Endothelial cell of umbilical vein (primary cell): ENCODE measurements around the gene ANKRD13D. TPM values are rescaled to one million over a fixed set of nuclear protein-coding genes. Genes with fewer than 3 reads are reported as not detected.

ENCODE experiments used
- BruUV-seq: library from RNA; stranded (reverse); fragments of 400-500 nt; replicated peaks from 2 replicates; lab custom pipeline; 2021; lab: Mats Ljungman, UMichigan
- CTCF ChIA-PET: fragments of 300-600, 350-600 bp; sonication (Branson Sonifier 250); formaldehyde crosslinking; loops from one replicate; lab custom pipeline; 2021; ENCODE audit warnings: antibody characterized with exemption, inconsistent platforms; lab: Charles Lee
- POLR2A ChIA-PET: fragments of 300-600, 350-600 bp; sonication (Branson Sonifier 250); formaldehyde crosslinking; loops from one replicate; lab custom pipeline; 2021; ENCODE audit warnings: antibody characterized with exemption, inconsistent platforms; lab: Charles Lee
- DNase-seq: peaks from one replicate; pipeline ENCODE4 v3.0.0-alpha.2; 2011; ENCODE audit warnings: low read depth, low spot score
- FAIRE-seq: peaks from 2 replicates; lab custom pipeline; 2011; peaks lifted over from hg19 to GRCh38; lab: Jason Lieb, UNC
- H2AFZ ChIP-seq: 2 replicates; pipeline ENCODE4 v1.6.0; 2012; ENCODE audit warnings: low read depth, low read length, control low read depth, inconsistent platforms
- H3K27ac ChIP-seq: 2 replicates; pipeline ENCODE4 v1.5.1; 2011; ENCODE audit warnings: low read depth, mild to moderate bottlenecking, control low read depth, low read length, moderate library complexity; ENCODE audit not compliant: insufficient read depth
- H3K27me3 ChIP-seq, 2 experiments: 2 replicates each; pipeline versions ENCODE4 v1.6.0 to v1.6.1; 2011; ENCODE audit warnings: low read length in 2 of 2, mixed read lengths in 1 of 2; ENCODE audit not compliant: control insufficient read depth in 2 of 2, insufficient read depth in 2 of 2
- H3K36me3 ChIP-seq, 2 experiments: 2 replicates in 1 of 2; 3 replicates in 1 of 2; pipeline ENCODE4 v1.5.1; 2011; ENCODE audit warnings: low read length in 2 of 2, mild to moderate bottlenecking in 1 of 2, moderate library complexity in 1 of 2; ENCODE audit not compliant: control insufficient read depth in 2 of 2, insufficient read depth in 2 of 2; ENCODE audit errors: extremely low read depth in 1 of 2
- H3K4me1 ChIP-seq: 3 replicates; pipeline ENCODE4 v1.5.1; 2011; ENCODE audit warnings: mild to moderate bottlenecking, low read length; ENCODE audit not compliant: control insufficient read depth, insufficient read depth; ENCODE audit errors: extremely low read depth
- H3K4me2 ChIP-seq: 2 replicates; pipeline ENCODE4 v1.6.1; 2011; ENCODE audit warnings: low read length, control low read depth, mixed read lengths; ENCODE audit not compliant: insufficient read depth
- H3K4me3 ChIP-seq, 3 experiments: fragments of 200-600 bp in 1 of 3; sonication (generic), shearing (Covaris generic) in 1 of 3; replicated peaks in 1 of 3; 2 replicates each; pipeline ENCODE4 v1.5.1; 2011 to 2016; ENCODE audit warnings: control low read depth in 3 of 3, low read length in 3 of 3, mild to moderate bottlenecking in 2 of 3, inconsistent platforms in 1 of 3, low read depth in 1 of 3, moderate library complexity in 1 of 3; ENCODE audit not compliant: insufficient read depth in 1 of 3
- H3K79me2 ChIP-seq: 2 replicates; pipeline ENCODE4 v1.6.0; 2012; ENCODE audit warnings: low read length, inconsistent platforms; ENCODE audit not compliant: control insufficient read depth, insufficient read depth
- H3K9ac ChIP-seq: replicated peaks from 2 replicates; pipeline ENCODE3; 2011; ENCODE audit warnings: low read length, control low read depth; ENCODE audit not compliant: insufficient read depth; ENCODE audit errors: extremely low read depth
- H3K9me1 ChIP-seq: replicated peaks from 3 replicates; pipeline ENCODE4 v1.6.0; 2011; ENCODE audit warnings: mild to moderate bottlenecking, low read length; ENCODE audit not compliant: control insufficient read depth, insufficient read depth; ENCODE audit errors: extremely low read depth
- H3K9me3 ChIP-seq: replicated peaks from 2 replicates; pipeline ENCODE4 v1.5.1; 2012; ENCODE audit warnings: low read length, inconsistent platforms; ENCODE audit not compliant: control insufficient read depth, insufficient read depth
- H4K20me1 ChIP-seq: replicated peaks from 2 replicates; pipeline ENCODE3; 2011; ENCODE audit warnings: mild to moderate bottlenecking, low read length; ENCODE audit not compliant: control insufficient read depth, insufficient read depth; ENCODE audit errors: extremely low read depth
- EZH2 ChIP-seq: IDR thresholded peaks from 2 replicates; pipeline ENCODE4 v1.6.1; 2012; ENCODE audit warnings: borderline replicate concordance, low read depth, mild to moderate bottlenecking, moderate library complexity, low read length, inconsistent platforms; ENCODE audit not compliant: severe bottlenecking
- FOS ChIP-seq: IDR thresholded peaks from 2 replicates; pipeline ENCODE4 v1.6.1; 2011; ENCODE audit warnings: mild to moderate bottlenecking, low read length, moderate library complexity, borderline replicate concordance; ENCODE audit not compliant: insufficient read depth
- GATA2 ChIP-seq: IDR thresholded peaks from 2 replicates; pipeline ENCODE4 v1.7.0; 2011; ENCODE audit warnings: low read depth, mild to moderate bottlenecking, moderate library complexity, mixed read lengths, low read length; ENCODE audit not compliant: insufficient read length, insufficient read depth
- JUN ChIP-seq: IDR thresholded peaks from 2 replicates; pipeline ENCODE4 v1.6.1; 2011; ENCODE audit warnings: borderline replicate concordance, low read depth; ENCODE audit not compliant: insufficient read length, insufficient read depth
- MYC ChIP-seq: IDR thresholded peaks from one replicate; pipeline ENCODE4 v1.6.1; 2011; ENCODE audit warnings: mild to moderate bottlenecking, low read depth, low read length
- POLR2A ChIP-seq: IDR thresholded peaks from 2 replicates; pipeline ENCODE4 v1.6.1; 2012; ENCODE audit warnings: low read depth, mild to moderate bottlenecking, control low read depth, low read length
- POLR2AphosphoS5 ChIP-seq: IDR thresholded peaks from 2 replicates; pipeline ENCODE4 v1.6.1; 2012; ENCODE audit warnings: low read depth, mild to moderate bottlenecking, control low read depth, low read length, moderate library complexity; ENCODE audit not compliant: insufficient read depth
- dilution Hi-C: fragments of 300-500 bp; cut with MboI; formaldehyde crosslinking; loops from one replicate; pipeline ENCODE4 v1.15.0; 2019; ENCODE audit warnings: low sequenced_read_pairs; ENCODE audit not compliant: extremely low pct_ligation_motif_present
- intact Hi-C: fragments of 100-400 bp; cut with micrococcal nuclease; formaldehyde crosslinking; loops from one replicate; pipeline ENCODE4 v1.10.0; 2022
- polyA plus RNA-seq, 4 experiments: library from polyadenylated mRNA; depleted of rRNA in 3 of 4; stranded (reverse) in 3 of 4; unstranded in 1 of 4; fragments of >200 nt; gene quantifications; 2 replicates each; pipeline versions ENCODE4 v1.2.1 to v1.2.3, GENCODE V29; 2011 to 2012; ENCODE audit warnings: missing spikeins in 1 of 4
- total RNA-seq: library from RNA; stranded (reverse); gene quantifications from 2 replicates; pipeline ENCODE4 v1.2.3, GENCODE V29; 2021
- TF ChIP-seq, protein P1 (sequence below): IDR thresholded peaks from 2 replicates; pipeline ENCODE4 v1.6.1; 2011; ENCODE audit not compliant: insufficient read depth, insufficient read length
- TF ChIP-seq, protein P2 (sequence below), 2 donors: IDR thresholded peaks; 1 replicate in 1 of 2; 2 replicates in 1 of 2; pipeline ENCODE4 v1.5.1; 2011; ENCODE audit warnings: low read length in 2 of 2, mild to moderate bottlenecking in 2 of 2, moderate library complexity in 2 of 2, control low read depth in 1 of 2, inconsistent platforms in 1 of 2, low read depth in 1 of 2; ENCODE audit not compliant: insufficient read depth in 1 of 2; ENCODE audit errors: extremely low read depth in 1 of 2

The ANKRD13D gene
- total and polyA plus RNA-seq, 2 donors (not counting 3 experiments of a cell fraction or from before 2014, with no cell fraction given), result 43.5 to 57.5 TPM

- Histone ChIP-seq H3K79me2 (peaks cover 17% of the 10 kb centered on the region), H3K4me3 (no peak overlapping the region), H3K27me3 (no peaks in the 10 kb centered on the region), H3K27ac (no peak overlapping the region), H3K4me2 (no peak overlapping the region), H3K36me3 (peaks cover 50 to 64% of the 10 kb centered on the region in 2 experiments), H4K20me1 (no peaks in the 10 kb centered on the region), H2AFZ (no peak overlapping the region), H3K9me1 (no peaks in the 10 kb centered on the region), H3K9ac (no peak overlapping the region), H3K9me3 (no peaks in the 10 kb centered on the region), H3K4me1 (no peaks in the 10 kb centered on the region)
- intact Hi-C loops, result no loop called here
- no peak for TF ChIP-seq GATA2
- no peak for TF ChIP-seq JUN
- TF ChIP-seq POLR2A, result no peak
- no peak for TF ChIP-seq POLR2AphosphoS5
- no peak for TF ChIP-seq MYC
- no peak for TF ChIP-seq EZH2
- TF ChIP-seq, protein P1, sequence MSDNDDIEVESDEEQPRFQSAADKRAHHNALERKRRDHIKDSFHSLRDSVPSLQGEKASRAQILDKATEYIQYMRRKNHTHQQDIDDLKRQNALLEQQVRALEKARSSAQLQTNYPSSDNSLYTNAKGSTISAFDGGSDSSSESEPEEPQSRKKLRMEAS, result no peak
- TF ChIP-seq FOS, result no peak
- TF ChIP-seq, protein P2, sequence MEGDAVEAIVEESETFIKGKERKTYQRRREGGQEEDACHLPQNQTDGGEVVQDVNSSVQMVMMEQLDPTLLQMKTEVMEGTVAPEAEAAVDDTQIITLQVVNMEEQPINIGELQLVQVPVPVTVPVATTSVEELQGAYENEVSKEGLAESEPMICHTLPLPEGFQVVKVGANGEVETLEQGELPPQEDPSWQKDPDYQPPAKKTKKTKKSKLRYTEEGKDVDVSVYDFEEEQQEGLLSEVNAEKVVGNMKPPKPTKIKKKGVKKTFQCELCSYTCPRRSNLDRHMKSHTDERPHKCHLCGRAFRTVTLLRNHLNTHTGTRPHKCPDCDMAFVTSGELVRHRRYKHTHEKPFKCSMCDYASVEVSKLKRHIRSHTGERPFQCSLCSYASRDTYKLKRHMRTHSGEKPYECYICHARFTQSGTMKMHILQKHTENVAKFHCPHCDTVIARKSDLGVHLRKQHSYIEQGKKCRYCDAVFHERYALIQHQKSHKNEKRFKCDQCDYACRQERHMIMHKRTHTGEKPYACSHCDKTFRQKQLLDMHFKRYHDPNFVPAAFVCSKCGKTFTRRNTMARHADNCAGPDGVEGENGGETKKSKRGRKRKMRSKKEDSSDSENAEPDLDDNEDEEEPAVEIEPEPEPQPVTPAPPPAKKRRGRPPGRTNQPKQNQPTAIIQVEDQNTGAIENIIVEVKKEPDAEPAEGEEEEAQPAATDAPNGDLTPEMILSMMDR (IDR thresholded peaks at IDR 0.05; ENCODE audit: extremely low read depth in 1 of 2, insufficient read depth in 1 of 2, low read depth in 1 of 2, low read length in 2 of 2), result no peak
- ChIA-PET POLR2A (no interaction called here), CTCF (no interaction called here)
- DNase-seq (no peak), FAIRE-seq (no peak)
- dilution Hi-C loops, result no loop called here
- BruUV-seq, result no TSS peak
Observed at GRCh38 chr11:67248653-67249052, 40.5 kb upstream of the ANKRD13D start.
